NOMO-1 treated with dmso at 0.1 percent for 144 hours (cell line): ENCODE data around the gene MORN3.

Experiments used
- DNase-seq: peaks from one replicate; lab custom pipeline; 2025; ENCODE audit not compliant: unreplicated experiment; lab: John Stamatoyannopoulos, UW

The MORN3 gene

GRCh38 chr12:121608301-121608700, 61.2 kb downstream of the MORN3 start:
- DNase-seq: no peak

DNA sequence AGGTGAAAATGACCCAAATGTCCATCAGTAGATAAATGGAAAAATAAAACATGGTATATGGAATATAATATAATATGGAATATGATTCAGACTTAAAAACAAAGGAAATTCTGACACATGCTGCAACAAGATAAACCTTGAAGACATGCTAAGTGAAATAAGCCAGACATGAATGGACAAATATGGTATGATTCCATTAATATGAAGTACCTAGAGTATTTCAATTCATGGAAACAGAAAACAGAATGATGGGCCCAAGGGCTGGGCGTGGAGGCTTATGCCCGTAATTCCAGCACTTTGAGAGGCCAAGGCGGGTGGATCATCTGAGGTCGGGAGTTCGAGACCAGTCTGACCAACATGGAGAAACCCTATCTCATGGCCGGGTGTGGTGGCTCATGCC, 65.9 kb downstream of the MORN3 start:
- DNase-seq: no peak

DNA sequence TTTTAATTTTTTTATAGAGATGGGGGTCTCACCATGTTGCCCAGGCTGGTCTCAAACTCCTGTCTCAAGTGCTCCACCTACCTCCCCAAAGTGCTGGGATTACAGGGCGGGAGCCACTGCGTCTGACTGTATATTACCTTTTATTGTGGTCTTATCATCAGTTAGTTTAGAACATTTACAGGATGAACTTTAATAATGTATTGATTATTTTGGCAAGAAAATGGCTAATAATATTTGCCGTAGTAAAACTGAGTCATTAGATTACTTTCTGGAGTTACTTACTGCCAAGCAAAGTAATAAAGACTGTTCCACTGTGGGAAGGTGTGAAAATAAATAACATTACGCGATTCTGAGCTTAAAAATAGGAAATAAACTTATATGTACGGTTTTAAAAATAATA, 66.7 kb downstream of the MORN3 start:
- DNase-seq: no peak

DNA sequence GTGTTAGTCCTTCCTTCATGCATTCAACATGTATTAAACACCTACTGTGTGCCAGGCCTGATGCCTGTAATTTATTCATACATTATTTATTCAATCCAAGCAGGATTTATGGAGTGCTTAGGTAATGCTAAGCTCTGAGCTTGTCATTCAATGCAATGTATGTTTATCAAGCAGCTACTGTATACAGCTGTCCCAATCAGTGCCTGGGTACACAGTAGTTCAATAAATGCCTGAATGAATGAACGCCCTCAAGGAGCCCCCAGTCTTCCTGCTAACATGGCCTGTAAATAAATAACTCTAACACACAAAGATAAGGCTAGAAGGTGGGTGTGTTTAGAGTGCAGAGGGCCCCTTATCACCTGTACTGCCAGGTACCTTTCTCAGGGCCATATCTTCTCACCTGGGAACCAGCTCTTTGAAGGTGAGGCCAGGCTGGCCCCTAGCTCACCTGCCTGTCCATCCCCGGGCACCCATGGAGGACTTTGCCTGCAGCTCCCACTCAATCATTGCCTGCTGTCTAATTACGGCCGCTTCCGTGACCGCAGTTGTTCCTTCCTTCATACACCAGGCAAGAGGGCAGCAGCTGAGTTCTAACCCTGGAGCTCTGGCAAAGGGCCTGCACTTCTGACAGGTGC, 68.6 kb downstream of the MORN3 start:
- DNase-seq: no peak
